WTC11 (cell line): ENCODE measurements around the gene CHN1. TPM values are rescaled to one million over a fixed set of nuclear protein-coding genes. Genes with fewer than 3 reads are reported as not detected.

Experiments
- ATAC-seq: fragments of 200-7000 bp; cut with Tn5 transposase; 2 replicates; pipeline ENCODE4 v1.10.0; 2021; ENCODE audit warnings: mild to moderate bottlenecking, moderate library complexity
- CTCF ChIA-PET: fragments of 300-600 bp; sonication (Branson Sonifier 250); formaldehyde crosslinking; loops from one replicate; lab custom pipeline; 2021; ENCODE audit warnings: antibody characterized with exemption; lab: Charles Lee
- POLR2A ChIA-PET: fragments of 350-600 bp; sonication (Branson Sonifier 250); formaldehyde crosslinking; loops from one replicate; lab custom pipeline; 2021; ENCODE audit warnings: antibody characterized with exemption; lab: Charles Lee
- DNase-seq: peaks from one replicate; pipeline ENCODE4 v3.0.0; 2021; ENCODE audit warnings: low spot score
- H3K27ac Mint-ChIP-seq: 2 replicates; pipeline ENCODE4 v1.8.0; 2021; ENCODE audit warnings: mixed read lengths
- H3K27me3 Mint-ChIP-seq: 2 replicates; pipeline ENCODE4 v1.8.0; 2021; ENCODE audit warnings: low read depth, mild to moderate bottlenecking, moderate library complexity, mixed read lengths
- H3K36me3 Mint-ChIP-seq: 2 replicates; pipeline ENCODE4 v1.8.0; 2021; ENCODE audit warnings: mixed read lengths
- H3K4me1 Mint-ChIP-seq: 2 replicates; pipeline ENCODE4 v1.8.0; 2022; ENCODE audit warnings: mixed read lengths
- H3K4me3 Mint-ChIP-seq: 2 replicates; pipeline ENCODE4 v1.8.0; 2021; ENCODE audit warnings: mild to moderate bottlenecking, moderate library complexity, mixed read lengths
- H3K9me3 Mint-ChIP-seq: 2 replicates; pipeline ENCODE4 v1.8.0; 2021; ENCODE audit warnings: mixed read lengths
- AR ChIP-seq: fragments of 250-450 bp; sonication (Bioruptor Pico); IDR thresholded peaks from 2 replicates; pipeline ENCODE4 v1.9.0; 2021; ENCODE audit warnings: mild to moderate bottlenecking
- IRF1 ChIP-seq: sonication (generic); formaldehyde crosslinking; IDR thresholded peaks from 2 replicates; pipeline ENCODE4 v1.8.0; 2023; ENCODE audit warnings: missing genetic modification reagents
- PREB ChIP-seq: sonication (generic); formaldehyde crosslinking; IDR thresholded peaks from 2 replicates; pipeline ENCODE4 v1.8.1; 2022; ENCODE audit warnings: mild to moderate bottlenecking, missing genetic modification reagents, moderate library complexity, borderline replicate concordance
- RORB ChIP-seq: fragments of 250-450 bp; sonication (Bioruptor Pico); IDR thresholded peaks from 2 replicates; pipeline ENCODE4 v1.9.0; 2021; ENCODE audit warnings: mild to moderate bottlenecking
- ZNF512 ChIP-seq: sonication (generic); formaldehyde crosslinking; IDR thresholded peaks from 2 replicates; pipeline ENCODE4 v1.8.1; 2022; ENCODE audit warnings: missing genetic modification reagents, borderline replicate concordance
- total RNA-seq: library from RNA; stranded (reverse); gene quantifications from 3 replicates; pipeline ENCODE4 v1.2.3, GENCODE V29; 2021
- TF ChIP-seq, protein P1 (sequence below): sonication (generic); formaldehyde crosslinking; IDR thresholded peaks from 2 replicates; pipeline ENCODE4 v1.8.1; 2023; ENCODE audit warnings: mild to moderate bottlenecking, missing genetic modification reagents, borderline replicate concordance
- TF ChIP-seq, protein P2 (sequence below): sonication (generic); formaldehyde crosslinking; IDR thresholded peaks from 2 replicates; pipeline ENCODE4 v1.8.1; 2022; ENCODE audit warnings: mild to moderate bottlenecking, moderate library complexity, missing genetic modification reagents

Gene CHN1
- total RNA-seq, 1 experiment from 2014 or later, result 30.0 TPM

DNA sequence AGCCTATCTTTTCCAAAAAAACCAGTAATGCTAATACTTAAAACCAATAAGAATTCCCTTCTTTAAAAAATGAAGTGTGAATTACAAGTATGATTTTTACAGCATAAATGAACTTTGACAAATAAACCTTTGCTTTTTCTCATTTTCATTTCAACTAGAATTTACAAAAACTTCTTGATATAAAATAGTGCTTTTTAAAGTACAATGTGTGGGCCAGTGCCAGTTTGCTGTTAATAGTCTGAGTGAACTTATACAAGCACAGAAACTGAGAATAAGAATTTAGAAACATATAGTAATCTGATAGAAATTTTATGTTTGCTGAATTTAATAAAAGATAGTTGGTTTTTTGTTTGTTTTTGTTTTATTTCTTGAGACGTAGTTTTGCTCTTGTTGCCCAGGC is 197.2 kb downstream of the CHN1 start (continued):
- TF ChIP-seq, protein P1, sequence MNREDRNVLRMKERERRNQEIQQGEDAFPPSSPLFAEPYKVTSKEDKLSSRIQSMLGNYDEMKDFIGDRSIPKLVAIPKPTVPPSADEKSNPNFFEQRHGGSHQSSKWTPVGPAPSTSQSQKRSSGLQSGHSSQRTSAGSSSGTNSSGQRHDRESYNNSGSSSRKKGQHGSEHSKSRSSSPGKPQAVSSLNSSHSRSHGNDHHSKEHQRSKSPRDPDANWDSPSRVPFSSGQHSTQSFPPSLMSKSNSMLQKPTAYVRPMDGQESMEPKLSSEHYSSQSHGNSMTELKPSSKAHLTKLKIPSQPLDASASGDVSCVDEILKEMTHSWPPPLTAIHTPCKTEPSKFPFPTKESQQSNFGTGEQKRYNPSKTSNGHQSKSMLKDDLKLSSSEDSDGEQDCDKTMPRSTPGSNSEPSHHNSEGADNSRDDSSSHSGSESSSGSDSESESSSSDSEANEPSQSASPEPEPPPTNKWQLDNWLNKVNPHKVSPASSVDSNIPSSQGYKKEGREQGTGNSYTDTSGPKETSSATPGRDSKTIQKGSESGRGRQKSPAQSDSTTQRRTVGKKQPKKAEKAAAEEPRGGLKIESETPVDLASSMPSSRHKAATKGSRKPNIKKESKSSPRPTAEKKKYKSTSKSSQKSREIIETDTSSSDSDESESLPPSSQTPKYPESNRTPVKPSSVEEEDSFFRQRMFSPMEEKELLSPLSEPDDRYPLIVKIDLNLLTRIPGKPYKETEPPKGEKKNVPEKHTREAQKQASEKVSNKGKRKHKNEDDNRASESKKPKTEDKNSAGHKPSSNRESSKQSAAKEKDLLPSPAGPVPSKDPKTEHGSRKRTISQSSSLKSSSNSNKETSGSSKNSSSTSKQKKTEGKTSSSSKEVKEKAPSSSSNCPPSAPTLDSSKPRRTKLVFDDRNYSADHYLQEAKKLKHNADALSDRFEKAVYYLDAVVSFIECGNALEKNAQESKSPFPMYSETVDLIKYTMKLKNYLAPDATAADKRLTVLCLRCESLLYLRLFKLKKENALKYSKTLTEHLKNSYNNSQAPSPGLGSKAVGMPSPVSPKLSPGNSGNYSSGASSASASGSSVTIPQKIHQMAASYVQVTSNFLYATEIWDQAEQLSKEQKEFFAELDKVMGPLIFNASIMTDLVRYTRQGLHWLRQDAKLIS, result no peak

DNA sequence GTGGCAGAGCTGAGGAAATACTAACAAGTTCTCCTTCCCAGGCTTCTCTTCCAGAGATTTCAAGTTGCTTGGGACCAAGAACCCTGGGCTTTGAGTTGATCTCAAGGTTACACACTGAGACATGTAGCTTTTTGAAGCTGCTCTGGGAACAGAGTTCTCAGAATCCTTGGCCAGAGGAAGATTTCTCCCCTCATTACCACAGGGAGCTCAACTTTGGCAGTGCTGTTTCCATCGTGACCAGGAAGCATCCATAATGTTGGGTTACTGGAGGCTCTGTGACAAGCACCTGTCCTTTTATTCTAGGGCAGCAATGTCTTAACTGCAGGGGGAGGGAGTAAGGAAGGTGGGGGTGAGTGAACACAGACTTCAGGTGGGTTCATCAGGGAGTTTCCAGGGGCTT is 199.4 kb downstream of the CHN1 start:
- Mint-ChIP-seq H3K36me3 (peaks cover 17% of the 10 kb centered on the region), H3K27me3 (no peaks in the 10 kb centered on the region), H3K4me1 (peaks cover 15% of the 10 kb centered on the region), H3K27ac (no peak overlapping the region), H3K9me3 (no peaks in the 10 kb centered on the region), H3K4me3 (no peak overlapping the region)
- TF ChIP-seq PREB, result no peak
- TF ChIP-seq, protein P2, sequence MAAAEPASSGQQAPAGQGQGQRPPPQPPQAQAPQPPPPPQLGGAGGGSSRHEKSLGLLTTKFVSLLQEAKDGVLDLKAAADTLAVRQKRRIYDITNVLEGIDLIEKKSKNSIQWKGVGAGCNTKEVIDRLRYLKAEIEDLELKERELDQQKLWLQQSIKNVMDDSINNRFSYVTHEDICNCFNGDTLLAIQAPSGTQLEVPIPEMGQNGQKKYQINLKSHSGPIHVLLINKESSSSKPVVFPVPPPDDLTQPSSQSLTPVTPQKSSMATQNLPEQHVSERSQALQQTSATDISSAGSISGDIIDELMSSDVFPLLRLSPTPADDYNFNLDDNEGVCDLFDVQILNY (CRISPR knock-in tag), result no peak
- no peak for TF ChIP-seq RORB
- no peak for TF ChIP-seq AR (CRISPR knock-in tag)
- DNase-seq (no peak), ATAC-seq (no peak)
- ChIA-PET POLR2A (interaction anchor here (0.7 kb wide), 1 partner anchor 21 kb away, joined by 3 read pairs; no protein-coding TSS in a partner anchor), CTCF (interaction anchor here (1.3 kb wide), 1 partner anchor 34 kb away, joined by 3 read pairs; no protein-coding TSS in a partner anchor)

DNA sequence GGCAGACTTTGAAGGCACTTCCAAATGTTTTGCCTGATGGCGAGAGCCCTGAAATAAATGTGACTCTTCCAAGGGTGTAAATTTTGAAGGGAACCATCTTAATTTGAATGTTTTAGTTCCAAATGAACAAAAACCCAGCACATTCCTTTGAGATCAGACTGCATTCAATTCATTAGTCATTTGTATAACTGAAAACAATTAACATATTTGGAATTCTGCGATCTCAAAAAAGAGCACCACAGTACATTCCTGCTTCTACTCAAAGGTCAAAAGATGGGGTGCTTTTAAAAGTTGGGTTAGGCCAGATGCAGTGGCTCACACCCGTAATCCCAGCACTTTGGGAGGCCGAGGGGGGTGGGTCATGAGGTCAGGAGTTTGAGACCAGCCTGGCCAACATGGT is 202.7 kb downstream of the CHN1 start:
- H3K36me3 Mint-ChIP-seq, result peaks cover 22% of the 10 kb centered on the region
- POLR2A ChIA-PET, result no interaction called here
- CTCF ChIA-PET, result no interaction called here
- no peaks in the 10 kb centered on the region for H3K9me3 Mint-ChIP-seq
- H3K4me3 Mint-ChIP-seq, result no peak overlapping the region
- DNase-seq, result no peak
- no peaks in the 10 kb centered on the region for H3K27me3 Mint-ChIP-seq
- TF ChIP-seq ZNF512 (CRISPR knock-in tag) (no peak), IRF1 (CRISPR knock-in tag) (no peak)
- H3K4me1 Mint-ChIP-seq, result peaks cover 14% of the 10 kb centered on the region
- ATAC-seq, result no peak
- no peak overlapping the region for H3K27ac Mint-ChIP-seq
